Measurements from ENCODE around the gene PLEKHN1. TPM values are rescaled to one million over a fixed set of nuclear protein-coding genes. Genes with fewer than 3 reads are reported as not detected.

Gene PLEKHN1
- total RNA-seq, 1 experiment from 2014 or later = 0.04 TPM

DNA sequence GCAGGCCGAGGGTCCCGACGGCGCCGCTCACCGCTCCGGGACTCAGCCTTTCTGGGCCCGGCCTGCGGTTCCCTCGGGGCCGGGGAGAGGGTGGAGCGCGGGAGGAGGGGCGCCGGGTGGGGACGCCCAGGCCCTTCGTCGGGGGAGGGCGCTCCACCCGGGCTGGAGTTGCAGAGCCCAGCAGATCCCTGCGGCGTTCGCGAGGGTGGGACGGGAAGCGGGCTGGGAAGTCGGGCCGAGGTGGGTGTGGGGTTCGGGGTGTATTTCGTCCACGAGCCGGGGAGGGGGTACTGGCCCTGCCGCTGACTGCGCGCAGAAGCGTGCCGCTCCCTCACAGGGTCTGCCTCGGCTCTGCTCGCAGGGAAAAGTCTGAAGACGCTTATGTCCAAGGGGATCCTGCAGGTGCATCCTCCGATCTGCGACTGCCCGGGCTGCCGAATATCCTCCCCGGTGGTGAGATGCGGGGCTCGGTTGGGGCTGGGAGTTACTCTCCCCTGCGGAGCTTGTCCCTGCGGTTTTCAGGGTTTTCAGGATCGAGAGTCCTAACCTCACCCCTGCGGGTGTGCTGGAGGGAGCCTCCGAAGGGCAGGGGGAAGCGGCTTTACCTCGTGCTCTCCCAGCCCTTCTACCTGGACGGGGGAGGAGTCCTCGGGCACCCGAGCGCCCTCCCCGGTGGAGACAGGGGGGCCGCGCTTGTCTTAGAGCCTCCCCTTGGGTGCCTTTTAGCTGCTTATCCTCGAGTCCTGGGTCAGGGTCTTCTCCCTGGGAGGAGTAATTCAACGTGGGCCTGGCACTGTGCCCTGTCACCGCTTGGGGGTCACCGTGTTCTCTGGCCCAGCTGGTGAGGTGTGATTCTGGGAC is 40.5 kb upstream of the PLEKHN1 start:
- H3K27me3 ChIP-seq = no peaks in the 10 kb centered on the region
- peak overlapping the region; percentile 69 for H3K4me3 ChIP-seq
- no peak overlapping the region for H3K27ac ChIP-seq
- no peaks in the 10 kb centered on the region for H3K9me3 ChIP-seq (replicated peaks)
- no peaks in the 10 kb centered on the region; the same call in 1 of the 2 replicates for H3K36me3 ChIP-seq
- DNase-seq = peak; percentile 68 to 70
- peaks cover 16% of the 10 kb centered on the region for H3K4me1 ChIP-seq

DNA sequence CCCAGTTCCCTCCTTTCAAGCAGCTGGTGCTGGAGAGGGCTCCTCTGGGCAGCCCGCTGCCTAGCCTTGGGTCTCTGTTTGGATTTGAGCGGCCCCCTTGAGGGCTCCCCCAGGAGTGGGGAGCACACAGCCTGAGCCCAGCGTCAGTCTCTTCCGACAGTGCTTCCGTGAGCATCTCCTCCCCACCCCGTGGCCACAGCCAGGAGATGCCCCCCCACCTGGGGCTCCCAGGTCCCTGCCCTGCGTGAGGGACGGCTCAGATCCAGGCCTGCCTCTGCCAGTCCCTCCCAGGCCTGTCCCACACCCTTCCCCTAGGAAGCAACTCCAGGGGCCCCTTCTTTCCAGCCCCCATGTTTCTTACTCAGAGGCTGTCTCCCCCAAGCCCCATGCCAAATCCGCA is 39.0 kb upstream of the PLEKHN1 start:
- no peak for DNase-seq
- no peak overlapping the region for H3K27ac ChIP-seq
- H3K27me3 ChIP-seq = no peaks in the 10 kb centered on the region
- no peak overlapping the region for H3K4me3 ChIP-seq
- no peaks in the 10 kb centered on the region; the same call in 1 of the 2 replicates for H3K36me3 ChIP-seq
- peaks cover 21% of the 10 kb centered on the region for H3K4me1 ChIP-seq
- H3K9me3 ChIP-seq (replicated peaks) = no peaks in the 10 kb centered on the region

DNA sequence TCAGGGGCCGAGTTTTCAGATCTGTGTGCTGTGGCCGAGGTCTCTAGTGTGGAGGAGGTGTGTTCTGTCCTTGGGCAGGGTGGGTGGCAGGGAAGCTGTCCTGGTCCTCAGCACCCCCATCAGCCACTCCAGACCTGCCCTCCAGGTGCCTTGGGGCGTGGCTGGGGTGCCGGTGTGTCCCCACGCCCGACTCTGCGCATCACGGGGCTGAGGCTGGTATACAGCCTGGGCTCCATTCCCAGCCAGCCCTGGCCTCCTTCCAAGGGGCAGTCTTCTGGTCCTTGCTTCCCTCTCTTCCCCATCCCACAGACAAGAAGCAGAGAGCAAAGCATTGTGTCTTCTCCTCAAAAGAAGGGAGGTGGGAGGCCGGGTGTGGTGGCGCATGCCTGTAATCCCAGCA is 38.5 kb upstream of the PLEKHN1 start:
- no peak overlapping the region for H3K4me3 ChIP-seq
- H3K9me3 ChIP-seq (replicated peaks) = no peaks in the 10 kb centered on the region
- H3K27me3 ChIP-seq = no peaks in the 10 kb centered on the region
- H3K4me1 ChIP-seq = peaks cover 26% of the 10 kb centered on the region
- DNase-seq = no peak
- H3K27ac ChIP-seq = no peak overlapping the region
- no peaks in the 10 kb centered on the region; the same call in 1 of the 2 replicates for H3K36me3 ChIP-seq

DNA sequence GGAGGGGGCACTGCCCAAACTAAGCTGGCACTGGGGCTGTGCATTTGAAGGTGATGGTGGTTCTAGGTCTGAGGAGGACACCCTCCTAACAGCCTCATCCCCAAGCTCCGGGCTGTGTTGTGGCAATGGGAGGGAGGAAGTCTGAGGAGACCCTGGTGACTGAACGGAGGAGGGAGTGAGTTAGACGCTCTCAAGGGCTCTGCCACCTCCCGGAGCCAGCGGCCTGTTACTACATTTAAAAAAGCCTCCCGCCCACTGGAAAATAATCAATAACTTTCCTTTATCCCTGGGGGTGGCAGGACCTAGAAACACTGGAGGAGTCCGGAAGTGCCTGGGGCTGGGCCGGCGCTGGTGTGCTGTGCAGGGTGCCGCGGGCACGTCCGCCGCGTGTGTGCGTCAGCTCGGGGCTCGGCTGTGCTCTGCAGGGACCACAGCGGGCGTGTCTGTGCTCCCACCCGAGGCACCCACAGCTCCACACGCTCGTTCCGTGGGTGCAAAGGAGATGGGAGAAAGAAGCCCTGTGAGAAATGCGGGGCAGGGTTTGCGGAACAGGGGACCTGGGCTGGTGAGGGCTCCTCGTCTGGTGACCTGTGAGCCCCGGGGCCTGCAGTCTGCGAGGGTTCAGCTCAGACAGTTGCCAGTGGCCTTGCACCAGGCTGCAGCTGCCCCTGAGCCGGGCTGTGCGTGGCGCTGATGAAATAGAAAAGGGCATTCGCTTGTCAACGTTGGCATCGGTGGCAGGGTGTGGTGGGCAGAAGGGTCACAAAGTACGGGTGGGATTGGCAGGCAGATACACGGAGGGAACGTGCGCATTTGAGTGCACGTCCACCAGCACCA is 37.2 kb upstream of the PLEKHN1 start:
- DNase-seq = no peak
- Histone ChIP-seq H3K27ac (no peak overlapping the region), H3K36me3 (no peaks in the 10 kb centered on the region; the same call in 1 of the 2 replicates), H3K27me3 (no peaks in the 10 kb centered on the region), H3K9me3 (replicated peaks) (no peaks in the 10 kb centered on the region), H3K4me3 (no peak overlapping the region), H3K4me1 (peaks cover 32% of the 10 kb centered on the region)

DNA sequence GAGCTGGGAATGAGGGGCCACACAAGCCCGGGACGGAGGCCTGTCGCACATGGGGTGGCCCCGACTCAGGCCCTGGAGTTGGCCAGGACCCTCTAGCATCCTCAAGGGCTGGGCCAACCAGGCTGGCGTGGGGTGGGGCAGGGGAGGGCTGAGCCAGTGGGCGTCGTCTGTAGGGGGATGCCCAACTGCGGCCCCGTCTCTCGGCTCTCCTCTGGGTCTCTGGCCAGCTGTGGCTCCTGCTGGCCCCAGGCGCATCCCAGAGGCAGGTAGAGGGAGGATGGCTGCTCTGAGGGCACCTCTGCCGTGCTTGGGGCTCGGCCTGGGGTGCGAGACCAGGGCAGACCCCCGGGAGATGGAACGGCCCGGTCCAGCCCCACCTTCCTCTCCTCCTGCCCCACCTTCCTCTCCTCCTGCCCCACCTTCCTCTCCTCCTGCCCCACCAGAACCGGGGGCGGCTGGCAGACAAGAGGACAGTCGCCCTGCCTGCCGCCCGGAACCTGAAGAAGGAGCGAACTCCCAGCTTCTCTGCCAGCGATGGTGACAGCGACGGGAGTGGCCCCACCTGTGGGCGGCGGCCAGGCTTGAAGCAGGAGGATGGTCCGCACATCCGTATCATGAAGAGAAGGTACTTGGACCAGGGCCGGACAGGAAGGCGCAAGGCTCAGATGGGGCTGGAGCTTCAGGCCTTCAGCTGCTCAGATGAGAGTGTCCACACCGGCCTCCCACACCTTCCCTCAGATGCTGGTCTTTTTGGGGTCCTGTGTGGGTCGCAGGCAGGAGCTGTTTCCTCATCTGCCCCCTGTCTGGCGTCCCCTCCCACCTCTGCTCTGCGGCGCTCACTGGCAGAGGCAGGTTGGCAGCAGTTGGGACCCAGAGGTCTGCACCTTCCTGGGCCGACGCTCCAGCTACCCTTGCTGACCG is 36.3 kb upstream of the PLEKHN1 start:
- H3K36me3 ChIP-seq = no peaks in the 10 kb centered on the region; the same call in 1 of the 2 replicates
- no peaks in the 10 kb centered on the region for H3K9me3 ChIP-seq (replicated peaks)
- no peak overlapping the region for H3K4me3 ChIP-seq
- H3K27ac ChIP-seq = no peak overlapping the region
- DNase-seq = no peak
- H3K27me3 ChIP-seq = no peaks in the 10 kb centered on the region
- H3K4me1 ChIP-seq = peaks cover 34% of the 10 kb centered on the region

DNA sequence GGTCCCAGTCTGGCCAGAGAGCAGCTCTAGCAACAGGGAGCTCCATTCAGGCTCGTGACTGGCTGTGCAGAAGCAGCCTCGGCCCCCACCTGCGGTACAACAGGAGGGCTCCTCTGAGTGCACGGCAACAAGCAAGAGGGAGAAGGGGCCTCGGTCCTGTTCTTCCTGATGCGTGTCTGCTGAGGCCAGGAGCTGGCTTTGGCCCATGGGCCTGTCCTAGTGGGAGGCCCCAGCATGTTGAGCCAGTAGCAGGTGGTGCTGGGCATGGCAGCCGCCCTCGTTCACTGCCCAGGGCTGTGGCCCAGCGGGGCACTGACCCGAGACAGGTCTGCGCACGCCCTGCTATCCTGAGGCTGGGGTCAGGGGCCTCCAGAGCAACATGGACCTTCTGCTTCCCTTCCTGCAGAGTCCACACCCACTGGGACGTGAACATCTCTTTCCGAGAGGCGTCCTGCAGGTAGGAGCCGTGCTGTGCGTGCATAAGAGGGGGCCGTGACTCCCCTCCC is 35.6 kb upstream of the PLEKHN1 start:
- peaks cover 41% of the 10 kb centered on the region for H3K4me1 ChIP-seq
- no peaks in the 10 kb centered on the region for H3K27me3 ChIP-seq
- no peaks in the 10 kb centered on the region for H3K9me3 ChIP-seq (replicated peaks)
- DNase-seq = no peak
- H3K4me3 ChIP-seq = no peak overlapping the region
- no peak overlapping the region for H3K27ac ChIP-seq
- H3K36me3 ChIP-seq = no peaks in the 10 kb centered on the region; the same call in 1 of the 2 replicates

DNA sequence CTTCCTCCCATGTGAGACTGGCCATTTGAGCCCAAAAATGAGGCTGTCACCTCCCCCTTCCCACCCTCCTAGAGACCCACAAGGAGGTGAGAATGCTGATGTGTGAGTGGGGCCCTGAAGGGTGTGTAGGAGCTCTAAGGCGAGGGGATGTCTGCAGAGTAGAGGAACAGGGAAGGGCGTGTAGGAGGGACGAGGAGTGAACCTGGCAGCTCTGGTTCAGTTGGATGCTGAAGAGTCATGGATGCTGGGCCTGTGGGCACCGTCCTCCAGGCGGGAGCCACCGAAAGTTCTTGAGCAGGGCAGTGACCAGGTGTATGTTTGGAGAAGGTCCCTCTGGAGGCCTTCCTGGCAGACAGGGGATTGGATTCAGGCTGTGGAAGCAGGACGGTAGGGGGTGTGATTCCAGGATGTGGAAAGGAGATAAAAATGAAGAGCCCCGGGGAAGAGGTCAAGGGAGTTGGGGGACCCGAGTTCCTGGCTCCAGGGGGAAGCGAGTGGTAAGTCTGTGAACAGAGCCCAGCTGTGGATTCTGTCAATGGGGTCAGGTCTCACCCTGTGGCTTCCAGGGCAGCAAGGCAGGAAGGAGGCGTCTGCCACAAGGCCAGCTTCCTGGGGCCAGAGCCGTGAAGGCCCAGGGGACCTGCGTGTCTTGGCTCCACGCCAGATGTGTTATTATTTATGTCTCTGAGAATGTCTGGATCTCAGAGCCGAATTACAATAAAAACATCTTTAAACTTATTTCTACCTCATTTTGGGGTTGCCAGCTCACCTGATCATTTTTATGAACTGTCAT is 34.7 kb upstream of the PLEKHN1 start:
- DNase-seq = peak; percentile 51 to 56
- peaks cover 45% of the 10 kb centered on the region for H3K4me1 ChIP-seq
- H3K4me3 ChIP-seq = no peak overlapping the region
- no peaks in the 10 kb centered on the region for H3K27me3 ChIP-seq
- no peaks in the 10 kb centered on the region; the same call in 1 of the 2 replicates for H3K36me3 ChIP-seq
- H3K9me3 ChIP-seq (replicated peaks) = no peaks in the 10 kb centered on the region
- H3K27ac ChIP-seq = no peak overlapping the region

DNA sequence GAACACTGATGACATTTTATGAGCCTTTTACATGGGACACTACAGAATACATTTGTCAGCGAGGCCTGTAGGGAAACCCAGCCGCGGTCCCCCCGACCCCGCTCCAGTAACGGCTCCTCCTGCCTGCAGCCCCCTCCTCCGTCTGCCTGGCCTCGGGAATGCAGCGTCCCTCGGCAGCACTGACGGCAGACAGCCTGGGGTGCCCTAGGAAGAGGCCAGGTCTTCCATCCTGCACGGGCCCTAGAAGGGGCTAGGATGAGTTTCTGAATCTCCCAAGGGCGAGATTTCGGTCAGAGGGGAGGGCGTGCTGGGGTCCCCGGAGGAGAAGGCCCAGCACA is 34.1 kb upstream of the PLEKHN1 start:
- H3K9me3 ChIP-seq (replicated peaks) = no peaks in the 10 kb centered on the region
- H3K4me1 ChIP-seq = peaks cover 51% of the 10 kb centered on the region
- no peak overlapping the region for H3K27ac ChIP-seq
- DNase-seq = no peak
- no peaks in the 10 kb centered on the region for H3K27me3 ChIP-seq
- H3K4me3 ChIP-seq = no peak overlapping the region
- no peaks in the 10 kb centered on the region; the same call in 1 of the 2 replicates for H3K36me3 ChIP-seq

DNA sequence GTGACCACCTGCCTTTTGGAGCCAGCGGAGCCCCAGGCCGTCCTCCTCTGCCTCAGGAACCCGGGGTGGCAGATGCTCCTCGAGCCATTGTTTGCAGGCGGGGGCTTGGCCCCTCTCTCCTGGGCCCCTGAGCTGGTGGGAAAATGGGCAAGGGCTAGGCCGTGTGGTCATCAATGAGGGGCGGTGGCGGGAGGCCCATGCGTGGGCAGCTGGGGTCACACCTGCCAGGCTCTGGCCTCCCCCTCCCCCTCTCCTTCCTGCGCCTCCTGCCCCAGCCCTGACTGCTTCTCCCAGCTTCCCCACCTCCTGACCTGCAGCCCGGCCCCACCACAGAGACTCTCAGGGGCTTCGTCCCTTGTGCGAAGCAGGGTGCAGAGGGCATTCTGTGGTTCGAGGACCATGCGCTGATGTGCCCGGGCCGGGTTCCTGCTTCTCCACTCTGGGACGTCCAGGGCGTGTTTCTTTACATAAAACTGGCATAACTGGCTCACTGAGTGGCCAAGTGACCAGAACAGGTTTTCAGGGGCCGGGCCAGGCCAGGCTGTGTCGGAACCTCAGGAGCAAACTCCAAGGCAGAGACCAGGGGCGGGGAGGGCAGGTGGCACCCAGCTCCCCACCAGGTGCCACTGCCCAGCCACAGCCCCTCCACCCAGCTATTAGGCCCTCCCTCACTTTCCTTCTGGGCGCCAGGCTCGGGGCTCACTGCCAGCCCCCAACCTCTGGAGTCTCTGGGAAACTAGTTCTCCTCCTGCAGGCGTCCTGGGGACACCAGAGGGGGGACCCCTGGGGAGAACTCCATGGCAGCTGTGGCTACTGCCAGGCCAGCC is 33.3 kb upstream of the PLEKHN1 start:
- no peaks in the 10 kb centered on the region; the same call in 1 of the 2 replicates for H3K36me3 ChIP-seq
- no peaks in the 10 kb centered on the region for H3K9me3 ChIP-seq (replicated peaks)
- peaks cover 55% of the 10 kb centered on the region for H3K4me1 ChIP-seq
- no peaks in the 10 kb centered on the region for H3K27me3 ChIP-seq
- no peak overlapping the region for H3K4me3 ChIP-seq
- DNase-seq = no peak
- no peak overlapping the region for H3K27ac ChIP-seq

DNA sequence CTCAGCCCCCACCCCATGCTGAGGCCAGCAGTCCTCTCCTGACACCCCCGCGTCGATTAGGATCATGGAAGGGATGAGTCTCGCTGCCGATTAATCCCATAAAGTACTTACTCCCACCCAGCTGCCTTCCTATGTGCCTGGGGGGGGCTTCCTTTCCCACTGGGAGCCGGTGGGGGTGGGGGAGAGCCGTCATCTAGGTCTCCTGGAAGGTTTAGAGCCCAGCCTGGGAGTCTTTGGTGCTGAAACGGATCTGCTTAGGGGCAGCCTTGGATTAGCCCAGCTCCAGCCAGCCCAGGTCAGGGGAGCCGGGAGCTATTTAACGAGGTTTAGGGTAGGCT is 32.7 kb upstream of the PLEKHN1 start:
- Histone ChIP-seq H3K27me3 (no peaks in the 10 kb centered on the region), H3K36me3 (no peaks in the 10 kb centered on the region; the same call in 1 of the 2 replicates), H3K9me3 (replicated peaks) (no peaks in the 10 kb centered on the region), H3K27ac (no peak overlapping the region), H3K4me1 (peaks cover 61% of the 10 kb centered on the region), H3K4me3 (no peak overlapping the region)
- DNase-seq = peak in 1 of 2 experiments; percentile 46

DNA sequence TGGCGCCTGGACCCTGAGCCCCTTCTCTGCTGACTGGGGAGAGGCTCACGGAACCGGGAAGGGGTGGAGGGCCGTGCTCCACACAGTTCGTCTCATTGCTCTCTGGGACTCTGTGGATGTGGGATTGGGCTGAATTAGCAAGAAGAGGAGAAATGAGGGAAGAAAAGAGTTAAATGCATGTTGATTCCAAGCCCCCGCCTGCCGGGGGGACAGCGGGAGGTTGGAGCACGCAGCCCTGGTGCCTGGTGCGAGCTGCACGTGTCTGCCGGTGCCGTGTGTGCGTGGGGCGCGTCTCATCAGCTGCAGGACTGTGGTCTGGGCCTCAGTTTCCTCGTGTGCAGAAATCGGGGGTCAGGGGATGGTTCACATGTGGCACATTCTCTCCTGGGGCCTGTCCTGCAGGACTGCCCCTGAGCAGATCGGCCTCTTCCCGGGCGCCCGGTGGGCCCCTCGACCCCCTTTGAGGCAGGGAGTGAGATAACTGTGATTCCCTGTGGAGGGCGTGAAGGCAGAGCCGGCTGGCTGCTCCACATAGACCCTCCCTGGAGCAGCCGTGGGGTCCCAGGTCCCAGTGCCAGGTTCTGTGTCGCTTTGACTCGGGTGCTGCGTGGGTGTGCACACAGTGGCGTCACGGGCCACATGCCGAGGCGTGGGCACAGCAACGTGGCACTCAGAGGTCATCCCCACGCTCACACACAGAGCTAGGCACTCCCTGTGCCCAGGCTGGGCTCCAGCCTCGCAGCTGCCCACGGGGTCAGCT is 31.1 kb upstream of the PLEKHN1 start:
- no peaks in the 10 kb centered on the region; the same call in 1 of the 2 replicates for H3K36me3 ChIP-seq
- no peaks in the 10 kb centered on the region for H3K9me3 ChIP-seq (replicated peaks)
- H3K4me3 ChIP-seq = peak overlapping the region; percentile 44
- no peaks in the 10 kb centered on the region for H3K27me3 ChIP-seq
- DNase-seq = peak in 1 of 2 experiments; percentile 36
- peak overlapping the region; percentile 56; the same call in 1 of the 2 replicates for H3K27ac ChIP-seq
- peaks cover 75% of the 10 kb centered on the region for H3K4me1 ChIP-seq

DNA sequence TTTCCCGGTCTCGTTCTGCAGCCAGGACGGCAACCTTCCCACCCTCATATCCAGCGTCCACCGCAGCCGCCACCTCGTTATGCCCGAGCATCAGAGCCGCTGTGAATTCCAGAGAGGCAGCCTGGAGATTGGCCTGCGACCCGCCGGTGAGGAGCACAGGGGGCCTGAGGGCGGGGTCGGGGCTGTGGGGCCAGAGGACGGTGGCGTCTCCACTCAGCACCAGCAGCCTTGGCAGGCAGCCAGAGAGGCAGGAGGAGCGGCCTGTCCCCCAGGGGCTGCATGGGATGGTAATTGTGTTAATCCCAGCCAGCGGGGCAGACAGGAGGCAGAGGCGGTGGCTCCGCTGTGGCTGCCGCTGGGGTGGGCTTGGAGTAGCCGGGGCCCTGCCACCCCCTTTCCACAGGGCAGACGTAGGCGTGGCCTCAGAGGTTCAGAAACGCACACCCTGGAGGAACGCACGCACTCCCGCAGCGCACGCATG is 30.5 kb upstream of the PLEKHN1 start:
- Histone ChIP-seq H3K27ac (peak overlapping the region; percentile 56), H3K4me1 (peaks cover 70% of the 10 kb centered on the region), H3K9me3 (replicated peaks) (no peaks in the 10 kb centered on the region), H3K4me3 (peak overlapping the region; percentile 44), H3K36me3 (no peaks in the 10 kb centered on the region), H3K27me3 (no peaks in the 10 kb centered on the region)
- peak; percentile 98 to 99 for DNase-seq

All from SJCRH30 (cell line).